HepG2 (cell line): ENCODE measurements around the gene UROD. TPM values are rescaled to one million over a fixed set of nuclear protein-coding genes. Genes with fewer than 3 reads are reported as not detected.

ENCODE experiments used
- ELF4 ChIP-seq: sonication (generic); formaldehyde crosslinking; IDR thresholded peaks from 2 replicates; pipeline ENCODE4 v1.5.0; 2020; ENCODE audit warnings: missing genetic modification reagents, mild to moderate bottlenecking, moderate library complexity, borderline replicate concordance
- ETV6 ChIP-seq: sonication (generic); formaldehyde crosslinking; conservative IDR thresholded peaks from 2 replicates; pipeline ENCODE4 v1.4.0; 2020; ENCODE audit warnings: missing genetic modification reagents
- FOXA1 ChIP-seq, 2 experiments: fragments of 450-650 bp in 1 of 2; sonication (generic) in 1 of 2; formaldehyde crosslinking in 1 of 2; IDR thresholded peaks; 2 replicates each; pipeline versions ENCODE4 v1.4.0 to v1.6.1; 2016 to 2020; ENCODE audit warnings: missing genetic modification reagents in 1 of 2
- GLMP ChIP-seq: sonication (generic); formaldehyde crosslinking; IDR thresholded peaks from 2 replicates; pipeline ENCODE4 v1.9.0; 2021; ENCODE audit warnings: missing genetic modification reagents, mild to moderate bottlenecking, borderline replicate concordance
- HNF1B ChIP-seq: sonication (generic); formaldehyde crosslinking; IDR thresholded peaks from 2 replicates; pipeline ENCODE4 v1.5.1; 2020; ENCODE audit warnings: mild to moderate bottlenecking, moderate library complexity, missing genetic modification reagents
- JDP2 ChIP-seq: sonication (generic); formaldehyde crosslinking; IDR thresholded peaks from 2 replicates; pipeline ENCODE4 v1.8.1; 2022; ENCODE audit warnings: missing genetic modification reagents, borderline replicate concordance
- MATR3 ChIP-seq: sonication (generic); formaldehyde crosslinking; IDR thresholded peaks from 2 replicates; pipeline ENCODE4 v1.4.0; 2020; ENCODE audit warnings: missing genetic modification reagents
- MBD4 ChIP-seq: IDR thresholded peaks from 2 replicates; pipeline ENCODE4 v1.6.1; 2012; ENCODE audit warnings: low read length, inconsistent platforms, borderline replicate concordance
- MEIS1 ChIP-seq: sonication (generic); formaldehyde crosslinking; IDR thresholded peaks from 2 replicates; pipeline ENCODE4 v1.9.0; 2021; ENCODE audit warnings: mild to moderate bottlenecking, missing genetic modification reagents, moderate library complexity, borderline replicate concordance
- MIER3 ChIP-seq: IDR thresholded peaks from 2 replicates; pipeline ENCODE4 v1.6.1; 2016; ENCODE audit warnings: missing compliant biosample characterization, borderline replicate concordance
- PRMT3 ChIP-seq: sonication (generic); formaldehyde crosslinking; IDR thresholded peaks from 2 replicates; pipeline ENCODE4 v1.8.1; 2022; ENCODE audit warnings: low read depth, mild to moderate bottlenecking, moderate library complexity, missing genetic modification reagents, borderline replicate concordance
- PRPF4 ChIP-seq: fragments of 200-400 bp; formaldehyde crosslinking; IDR thresholded peaks from 2 replicates; pipeline ENCODE4 v1.6.1; 2016; ENCODE audit warnings: low read length, low read depth; ENCODE audit not compliant: poor library complexity, severe bottlenecking
- RBM22 ChIP-seq: fragments of 200-400 bp; formaldehyde crosslinking; optimal IDR thresholded peaks from 2 replicates; pipeline ENCODE3; 2017; ENCODE audit warnings: mild to moderate bottlenecking, low read length, moderate library complexity
- SAP130 ChIP-seq: IDR thresholded peaks from 2 replicates; pipeline ENCODE4 v1.6.1; 2016; ENCODE audit warnings: low read depth
- SKI ChIP-seq: fragments of 450-650 bp; IDR thresholded peaks from one replicate; pipeline ENCODE4 v1.6.1; 2018; ENCODE audit warnings: mild to moderate bottlenecking; ENCODE audit not compliant: partially characterized antibody
- SMARCC2 ChIP-seq: fragments of 450-650 bp; IDR thresholded peaks from 2 replicates; pipeline ENCODE4 v1.6.1; 2017; ENCODE audit warnings: antibody characterized with exemption, mild to moderate bottlenecking
- SMC3 ChIP-seq: IDR thresholded peaks from 2 replicates; pipeline ENCODE4 v1.6.1; 2011; ENCODE audit warnings: low read length, improper control_type of control experiment
- TCF7 ChIP-seq: sonication (generic); IDR thresholded peaks from 2 replicates; pipeline ENCODE4 v1.6.1; 2016; ENCODE audit warnings: antibody characterized with exemption, low read depth
- XRCC5 ChIP-seq: fragments of 200-400 bp; formaldehyde crosslinking; optimal IDR thresholded peaks from 2 replicates; pipeline ENCODE3; 2017; ENCODE audit warnings: mild to moderate bottlenecking, low read length
- ZFP37 ChIP-seq: sonication (generic); formaldehyde crosslinking; IDR thresholded peaks from 2 replicates; pipeline ENCODE4 v1.4.0; 2020; ENCODE audit warnings: missing genetic modification reagents, borderline replicate concordance
- ZFX ChIP-seq: sonication (generic); formaldehyde crosslinking; IDR thresholded peaks from 2 replicates; pipeline ENCODE4 v1.4.0; 2020; ENCODE audit warnings: mild to moderate bottlenecking, low read depth, missing genetic modification reagents, moderate library complexity
- ZNF263 ChIP-seq: sonication (generic); formaldehyde crosslinking; IDR thresholded peaks from 2 replicates; pipeline ENCODE4 v1.4.0; 2020; ENCODE audit warnings: missing genetic modification reagents
- ZNF562 ChIP-seq: sonication (generic); formaldehyde crosslinking; IDR thresholded peaks from 2 replicates; pipeline ENCODE4 v1.8.0; 2022; ENCODE audit warnings: missing genetic modification reagents, borderline replicate concordance
- ZNF629 ChIP-seq: sonication (generic); formaldehyde crosslinking; conservative IDR thresholded peaks from 2 replicates; pipeline ENCODE4 v1.5.0; 2020; ENCODE audit warnings: missing genetic modification reagents
- ZNF709 ChIP-seq: sonication (generic); formaldehyde crosslinking; IDR thresholded peaks from 2 replicates; pipeline ENCODE4 v1.5.0; 2020; ENCODE audit warnings: mild to moderate bottlenecking, missing genetic modification reagents
- polyA plus RNA-seq, 8 experiments: library from polyadenylated mRNA; depleted of rRNA in 3 of 8; stranded (reverse) in 7 of 8; unstranded in 1 of 8; fragments of >200 nt; fragmentation: Illumina TruSeq in 4 of 8; extraction: Trizol in 4 of 8; gene quantifications; 2 replicates each; pipeline versions ENCODE4 v1.2.1 to v1.2.3, GENCODE V29; 2011 to 2016; ENCODE audit warnings: low read depth in 4 of 8, missing spikeins in 1 of 8, mixed read lengths in 1 of 8; ENCODE audit not compliant: insufficient read depth in 1 of 8
- total RNA-seq, 5 experiments: library from RNA; depleted of rRNA; stranded (reverse); fragments of >200 nt; fragmentation: Illumina TruSeq; extraction: Trizol; gene quantifications; 2 replicates each; pipeline ENCODE4 v1.2.3, GENCODE V29; 2016; ENCODE audit warnings: low read depth in 1 of 5

UROD gene
- total and polyA plus RNA-seq, 2 of the 13 experiments (the other 11 are each of a cell fraction or from before 2014, with no cell fraction given): 162 to 171 TPM

- TF ChIP-seq ZFX: peak; percentile 37; the same call in 1 of the 2 replicates
- TF ChIP-seq MATR3 (CRISPR knock-in tag): no peak
- TF ChIP-seq FOXA1 (IDR thresholded peaks at IDR 0.05): no peak
- TF ChIP-seq FOXA1 (CRISPR knock-in tag; IDR thresholded peaks at IDR 0.05): 0 out of 2 replicates have a peak, but pooled peaks have one; percentile 17
- peak; percentile 27; the same call in 1 of the 2 replicates for TF ChIP-seq MIER3 (CRISPR knock-in tag)
- peak; percentile 87 for TF ChIP-seq XRCC5
- no peak for TF ChIP-seq RBM22
- no peak for TF ChIP-seq ZFP37 (CRISPR knock-in tag)
- TF ChIP-seq SMC3: peak; percentile 90
- TF ChIP-seq MEIS1: 0 out of 2 replicates have a peak, but pooled peaks have one; percentile 53
- no peak for TF ChIP-seq GLMP (CRISPR knock-in tag)
- TF ChIP-seq PRPF4: no peak
- TF ChIP-seq TCF7: no peak
- TF ChIP-seq ZNF709 (CRISPR knock-in tag): 0 out of 2 replicates have a peak, but pooled peaks have one; percentile 1
- TF ChIP-seq SAP130: 0 out of 2 replicates have a peak, but pooled peaks have one; percentile 30
- no peak for TF ChIP-seq PRMT3 (CRISPR knock-in tag)
- no peak for TF ChIP-seq SKI
- TF ChIP-seq ETV6 (CRISPR knock-in tag): no peak
- no peak for TF ChIP-seq ZNF629
- TF ChIP-seq HNF1B (CRISPR knock-in tag): peak; percentile 71; the same call in 1 of the 2 replicates
- no peak for TF ChIP-seq MBD4
- no peak for TF ChIP-seq JDP2 (CRISPR knock-in tag)
- TF ChIP-seq ZNF562 (CRISPR knock-in tag): no peak
- no peak for TF ChIP-seq ELF4 (CRISPR knock-in tag)
- no peak for TF ChIP-seq SMARCC2
- TF ChIP-seq ZNF263 (CRISPR knock-in tag): no peak
Measured at GRCh38 chr1:45014321-45015028, 2.4 kb downstream of the UROD start (continued).
